H1 (cell line): Measurements from ENCODE around the gene ZNF70. TPM values are rescaled to one million over a fixed set of nuclear protein-coding genes. Genes with fewer than 3 reads are reported as not detected.

ENCODE experiments used
- CEBPB ChIP-seq: IDR thresholded peaks from 2 replicates; pipeline ENCODE4 v1.6.1; 2012; ENCODE audit warnings: low read depth, low read length
- SP2 ChIP-seq: IDR thresholded peaks from 2 replicates; pipeline ENCODE4 v1.6.1; 2012; ENCODE audit warnings: mild to moderate bottlenecking, low read length, inconsistent platforms
- TCF12 ChIP-seq: IDR thresholded peaks from 2 replicates; pipeline ENCODE4 v1.6.1; 2011; ENCODE audit warnings: low read depth, mild to moderate bottlenecking, low read length
- polyA plus RNA-seq, 7 experiments: library from polyadenylated mRNA; depleted of rRNA in 3 of 7; stranded (reverse) in 5 of 7; unstranded in 2 of 7; fragments of >200 nt in 5 of 7; fragments of 200-250 nt in 2 of 7; gene quantifications; 1 replicate in 5 of 7; 2 replicates in 1 of 7; 4 replicates in 1 of 7; pipeline versions ENCODE4 v1.2.1 to v1.2.3, GENCODE V29; 2011 to 2013; ENCODE audit warnings: missing spikeins in 2 of 7, mixed read lengths in 2 of 7
- total RNA-seq: library from RNA; stranded (reverse); fragmentation: NEBNext Ultra II Directional; extraction: Animal tissue kit (Norgen Biotek cat#: 25700); gene quantifications from 2 replicates; pipeline ENCODE4 v1.2.1, GENCODE V29; 2021

The ZNF70 gene
- total and polyA plus RNA-seq, 2 of the 8 experiments (the other 6 are each of a cell fraction or from before 2014, with no cell fraction given), result 1.1 to 2.6 TPM

GRCh38 chr22:23693979-23694680 is 56.8 kb downstream of the ZNF70 start (continued):
- no peak for TF ChIP-seq CEBPB
- no peak for TF ChIP-seq TCF12
- TF ChIP-seq SP2, result no peak
- TF ChIP-seq, all 59 proteins: peak for 0
